NOMO-1 treated with dmso at 0.1 percent for 144 hours (cell line): ENCODE results near the gene CD80.

Experiments
- DNase-seq: peaks from one replicate; lab custom pipeline; 2025; ENCODE audit not compliant: unreplicated experiment; lab: John Stamatoyannopoulos, UW

Gene CD80

GRCh38 chr3:119500265-119500664 is 59.1 kb downstream of the CD80 start:
- DNase-seq, result no peak

DNA sequence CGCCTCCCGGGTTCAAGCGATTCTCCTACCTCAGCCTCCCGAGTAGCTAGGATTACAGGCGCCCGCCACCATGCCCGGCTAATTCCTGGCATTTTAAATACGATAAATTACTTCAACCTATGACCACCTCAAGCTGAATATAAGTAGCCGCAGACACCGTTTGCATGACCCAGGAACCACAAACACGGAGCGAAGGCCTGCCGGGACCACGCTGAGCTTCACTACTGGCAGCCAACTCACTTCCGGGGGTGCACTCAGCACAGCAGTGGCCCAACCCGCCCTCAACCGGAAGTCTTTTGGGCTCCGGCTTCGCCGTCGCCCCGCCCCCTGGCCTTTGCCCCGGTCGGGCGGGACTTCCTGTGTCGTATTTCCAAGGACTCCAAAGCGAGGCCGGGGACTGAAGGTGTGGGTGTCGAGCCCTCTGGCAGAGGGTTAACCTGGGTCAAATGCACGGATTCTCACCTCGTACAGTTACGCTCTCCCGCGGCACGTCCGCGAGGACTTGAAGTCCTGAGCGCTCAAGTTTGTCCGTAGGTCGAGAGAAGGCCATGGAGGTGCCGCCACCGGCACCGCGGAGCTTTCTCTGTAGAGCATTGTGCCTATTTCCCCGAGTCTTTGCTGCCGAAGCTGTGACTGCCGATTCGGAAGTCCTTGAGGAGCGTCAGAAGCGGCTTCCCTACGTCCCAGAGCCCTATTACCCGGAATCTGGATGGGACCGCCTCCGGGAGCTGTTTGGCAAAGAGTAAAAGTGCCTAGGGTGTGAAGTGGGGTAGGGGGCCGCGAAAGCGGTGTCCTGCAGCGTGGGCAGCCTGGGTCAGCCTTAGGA is 61.0 kb downstream of the CD80 start, which contains the start of gene TIMMDC1:
TSS of gene TIMMDC1 (plus strand) at position 362 of the 826 bp plus-strand sequence. CDS start at position 549, 187 bp downstream.
- peak; percentile 98 for DNase-seq

DNA sequence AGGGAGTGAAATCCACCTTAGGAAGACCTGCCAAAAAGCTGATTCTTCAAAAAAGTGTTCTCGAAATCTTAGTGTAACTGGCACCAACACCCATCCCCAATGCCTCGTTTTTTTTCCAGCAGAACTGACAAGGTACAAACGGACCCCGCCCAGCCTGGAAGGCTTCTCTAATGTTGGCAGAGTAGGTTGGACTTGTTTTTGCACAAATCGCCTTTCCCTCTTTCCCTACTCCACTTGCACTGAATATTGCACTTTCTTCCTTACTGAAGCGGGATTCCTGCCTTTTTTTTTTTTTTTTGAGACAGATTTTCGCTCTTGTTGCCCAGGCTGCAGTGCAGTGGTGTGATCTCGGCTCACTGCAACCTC is 61.6 kb downstream of the CD80 start:
- DNase-seq, result no peak

GRCh38 chr3:119494597-119494996 is 64.8 kb downstream of the CD80 start:
- DNase-seq, result no peak

- DNase-seq, result no peak
Measured at GRCh38 chr3:119492810-119493209, 66.6 kb downstream of the CD80 start.

GRCh38 chr3:119492128-119492527 is 67.3 kb downstream of the CD80 start:
- DNase-seq, result no peak

DNA sequence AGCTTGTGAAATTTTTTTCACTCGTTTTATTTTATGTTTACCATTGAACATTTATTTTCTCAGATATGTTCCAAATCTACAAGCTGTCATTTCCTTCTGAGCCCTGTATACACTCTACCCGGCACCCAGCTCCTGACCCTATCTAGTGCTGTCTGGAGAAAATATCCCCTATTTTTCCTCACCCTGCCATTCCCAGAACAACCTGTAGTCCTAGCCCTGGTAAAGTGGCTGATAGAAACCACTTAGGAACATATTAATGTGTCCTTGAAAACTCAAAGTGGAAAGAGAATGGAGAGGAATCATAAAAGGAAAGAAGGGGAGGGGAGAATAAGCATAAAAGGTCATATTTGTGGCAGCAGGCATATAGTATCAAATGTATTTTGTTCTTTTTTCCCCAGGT is 69.3 kb downstream of the CD80 start:
- DNase-seq, result no peak

- no peak for DNase-seq
Measured at GRCh38 chr3:119485563-119485962, 73.9 kb downstream of the CD80 start.

- no peak for DNase-seq
Measured at GRCh38 chr3:119483101-119483500, 76.3 kb downstream of the CD80 start.

DNA sequence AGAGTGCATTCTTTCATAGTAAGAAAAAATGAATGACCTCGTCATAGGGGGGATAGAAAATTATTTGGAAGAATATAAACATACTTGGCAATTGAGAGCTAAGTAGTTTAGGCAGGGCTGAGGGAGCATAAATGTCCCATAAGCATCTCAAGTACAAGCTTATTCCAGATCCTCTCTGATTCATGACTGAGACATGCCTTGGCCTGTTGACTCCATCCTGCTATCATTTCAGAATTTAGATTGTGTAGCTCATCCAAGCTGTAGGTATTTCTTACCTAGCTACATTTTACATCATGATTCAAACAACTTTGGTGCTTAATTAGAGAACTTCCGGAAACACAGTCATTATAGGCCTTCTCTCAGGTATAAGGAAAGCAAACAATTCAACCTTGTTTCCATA is 78.3 kb downstream of the CD80 start:
- DNase-seq, result no peak
